Measurements from ENCODE around the gene FRMD8. TPM values are rescaled to one million over a fixed set of nuclear protein-coding genes. Genes with fewer than 3 reads are reported as not detected.

The FRMD8 gene
- total RNA-seq, 4 donors from 2014 or later = 32.5 to 44.7 (median 40.3) TPM

DNA sequence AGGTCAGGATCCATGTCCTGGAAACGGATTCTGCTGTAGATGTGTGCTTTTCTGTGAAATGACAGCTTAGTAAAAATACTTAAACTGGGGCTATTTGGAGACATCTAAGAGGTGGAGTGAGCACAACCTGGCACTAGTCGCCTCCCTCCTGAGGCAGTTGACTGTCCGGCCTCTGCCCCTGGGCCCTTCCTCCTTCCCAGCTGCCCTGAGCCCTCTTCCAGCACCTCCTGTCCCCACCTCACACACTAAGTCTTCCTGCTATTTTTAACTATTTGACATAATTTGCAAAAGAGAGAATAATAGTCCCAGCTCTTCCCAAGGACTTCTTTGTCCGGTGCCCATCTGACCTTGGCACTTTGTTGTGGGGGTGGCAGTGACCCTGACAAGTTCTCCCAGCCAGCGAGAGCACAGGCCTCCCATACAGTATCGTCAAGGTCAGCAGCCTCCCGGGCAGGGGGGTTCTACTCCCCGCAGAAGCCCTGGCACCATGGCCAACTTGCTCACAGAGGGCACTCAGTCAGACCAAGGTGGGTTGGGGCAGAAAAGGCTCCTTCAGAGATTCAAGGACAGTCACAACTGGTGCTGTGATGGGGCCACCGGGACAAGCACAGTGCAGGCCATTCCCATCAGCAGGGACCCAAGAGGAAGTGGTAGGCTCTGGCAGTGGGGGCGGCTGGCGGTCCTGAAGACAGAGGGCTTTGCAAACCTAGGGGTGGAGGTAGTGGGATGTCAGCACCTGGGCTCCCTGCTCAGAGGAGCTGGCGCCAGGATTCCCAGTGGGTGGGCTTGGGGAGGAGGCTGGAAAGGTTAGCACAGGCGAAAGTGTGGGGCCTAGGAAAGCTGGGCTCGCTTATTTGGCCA lies 30.6 kb downstream of the FRMD8 start:
- TF ChIP-seq, protein P1, sequence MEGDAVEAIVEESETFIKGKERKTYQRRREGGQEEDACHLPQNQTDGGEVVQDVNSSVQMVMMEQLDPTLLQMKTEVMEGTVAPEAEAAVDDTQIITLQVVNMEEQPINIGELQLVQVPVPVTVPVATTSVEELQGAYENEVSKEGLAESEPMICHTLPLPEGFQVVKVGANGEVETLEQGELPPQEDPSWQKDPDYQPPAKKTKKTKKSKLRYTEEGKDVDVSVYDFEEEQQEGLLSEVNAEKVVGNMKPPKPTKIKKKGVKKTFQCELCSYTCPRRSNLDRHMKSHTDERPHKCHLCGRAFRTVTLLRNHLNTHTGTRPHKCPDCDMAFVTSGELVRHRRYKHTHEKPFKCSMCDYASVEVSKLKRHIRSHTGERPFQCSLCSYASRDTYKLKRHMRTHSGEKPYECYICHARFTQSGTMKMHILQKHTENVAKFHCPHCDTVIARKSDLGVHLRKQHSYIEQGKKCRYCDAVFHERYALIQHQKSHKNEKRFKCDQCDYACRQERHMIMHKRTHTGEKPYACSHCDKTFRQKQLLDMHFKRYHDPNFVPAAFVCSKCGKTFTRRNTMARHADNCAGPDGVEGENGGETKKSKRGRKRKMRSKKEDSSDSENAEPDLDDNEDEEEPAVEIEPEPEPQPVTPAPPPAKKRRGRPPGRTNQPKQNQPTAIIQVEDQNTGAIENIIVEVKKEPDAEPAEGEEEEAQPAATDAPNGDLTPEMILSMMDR (IDR thresholded peaks at IDR 0.05; ENCODE audit: low read depth) = no peak

DNA sequence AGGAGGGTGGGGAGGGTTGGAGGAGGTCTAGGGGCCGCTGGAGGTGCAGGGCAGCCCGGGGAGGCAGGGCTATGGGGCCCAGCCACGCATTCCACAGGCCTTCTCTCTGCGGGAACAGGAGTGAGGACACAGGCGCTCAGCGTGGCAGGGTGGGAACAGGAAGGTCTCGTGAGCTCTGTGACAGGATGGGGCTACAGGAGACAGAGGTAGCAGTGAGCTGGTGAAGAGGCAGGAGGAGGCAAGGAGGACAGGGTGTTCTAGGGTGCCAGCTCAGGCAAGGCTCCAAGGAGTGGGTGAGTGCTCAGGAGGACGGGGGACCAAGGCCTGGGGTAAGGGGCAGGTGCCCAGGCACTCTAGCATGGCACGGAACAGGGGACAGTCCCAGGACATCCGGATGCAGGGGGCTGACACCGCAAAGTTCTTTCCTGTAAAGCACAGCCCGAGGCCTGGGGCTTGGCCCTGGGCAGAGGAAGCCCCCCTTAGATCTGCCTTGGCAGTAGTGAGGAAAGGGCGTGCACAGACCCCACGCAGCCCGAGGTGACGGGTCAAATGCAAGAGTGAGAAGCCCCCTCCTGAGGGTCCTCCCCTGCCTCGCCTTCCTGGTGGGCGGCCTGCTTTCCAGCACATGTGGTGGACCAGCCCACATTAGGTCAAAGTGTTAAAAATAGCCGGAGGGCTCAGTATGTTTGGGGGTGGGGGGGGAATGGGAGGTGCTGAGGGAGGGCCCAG lies 31.4 kb downstream of the FRMD8 start:
- TF ChIP-seq, protein P1 (IDR thresholded peaks at IDR 0.05; ENCODE audit: low read depth) = no peak

DNA sequence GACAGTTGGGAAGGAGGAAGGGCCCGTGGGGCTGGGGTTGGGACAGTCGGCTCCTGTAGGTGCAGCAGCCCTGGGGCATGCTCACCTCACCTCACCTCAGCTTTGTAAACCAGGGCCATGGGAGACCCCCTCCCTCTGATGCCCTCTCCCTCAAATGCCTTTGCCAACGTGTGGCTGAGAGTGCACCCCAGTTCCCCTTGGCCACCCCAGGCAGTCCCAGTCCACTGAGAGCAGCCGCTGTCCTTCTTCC lies 31.9 kb downstream of the FRMD8 start:
- TF ChIP-seq, protein P1 (IDR thresholded peaks at IDR 0.05; ENCODE audit: low read depth) = no peak

DNA sequence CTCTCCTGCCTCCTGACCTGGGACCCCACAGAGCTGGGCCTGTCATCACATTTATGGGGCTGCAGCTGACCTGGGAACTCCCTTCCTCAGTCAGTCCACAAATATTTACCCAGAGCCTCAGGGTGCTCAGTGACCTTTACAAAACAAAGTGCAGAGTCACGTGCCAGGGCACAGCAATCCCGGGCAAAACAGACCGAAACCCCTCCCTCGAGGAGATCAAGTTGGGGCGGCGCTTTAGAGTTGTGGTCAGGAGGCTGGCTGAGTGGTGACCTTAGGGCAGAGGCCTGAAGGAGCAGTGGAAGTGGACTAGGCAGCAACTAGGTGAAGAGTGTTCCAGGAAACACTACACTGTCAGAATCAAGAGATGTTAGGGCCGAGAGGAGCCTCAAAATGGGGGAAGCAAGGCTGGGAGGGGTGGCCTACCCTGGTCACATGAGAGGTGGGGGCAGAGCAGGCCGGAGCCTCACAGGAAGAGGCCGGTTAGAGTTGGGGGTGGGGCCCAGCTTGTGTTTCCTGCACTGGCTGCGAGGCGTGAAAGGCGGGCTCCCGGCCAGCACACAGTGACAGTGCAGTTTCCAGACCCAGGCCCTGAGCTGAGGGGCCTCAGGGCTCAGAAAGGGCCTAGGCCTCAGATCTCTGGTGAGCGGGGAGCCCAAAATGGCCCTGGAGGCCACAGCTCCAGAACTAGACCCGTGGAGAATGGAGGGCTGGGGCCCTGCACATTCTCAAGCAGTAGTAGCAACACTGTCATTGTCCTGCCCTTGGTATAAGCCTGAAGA lies 32.4 kb downstream of the FRMD8 start:
- TF ChIP-seq, protein P1 (IDR thresholded peaks at IDR 0.05; ENCODE audit: low read depth) = no peak

DNA sequence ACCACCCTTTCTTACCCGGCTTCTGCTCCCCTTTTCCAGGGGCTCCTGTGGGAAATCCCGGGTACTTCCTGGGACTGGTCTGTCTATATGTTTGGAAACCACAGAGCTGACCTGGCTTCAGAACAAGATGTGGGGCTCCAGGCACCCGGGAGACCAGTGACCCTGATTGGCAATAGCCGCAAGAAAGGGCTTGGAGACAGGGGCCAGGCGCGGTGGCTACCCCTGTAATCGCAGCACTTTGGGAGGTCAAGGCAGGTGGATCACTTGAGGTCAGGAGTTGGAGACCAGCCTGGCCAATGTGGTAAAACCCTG lies 33.0 kb downstream of the FRMD8 start:
- TF ChIP-seq, protein P1 (IDR thresholded peaks at IDR 0.05; ENCODE audit: low read depth) = no peak

DNA sequence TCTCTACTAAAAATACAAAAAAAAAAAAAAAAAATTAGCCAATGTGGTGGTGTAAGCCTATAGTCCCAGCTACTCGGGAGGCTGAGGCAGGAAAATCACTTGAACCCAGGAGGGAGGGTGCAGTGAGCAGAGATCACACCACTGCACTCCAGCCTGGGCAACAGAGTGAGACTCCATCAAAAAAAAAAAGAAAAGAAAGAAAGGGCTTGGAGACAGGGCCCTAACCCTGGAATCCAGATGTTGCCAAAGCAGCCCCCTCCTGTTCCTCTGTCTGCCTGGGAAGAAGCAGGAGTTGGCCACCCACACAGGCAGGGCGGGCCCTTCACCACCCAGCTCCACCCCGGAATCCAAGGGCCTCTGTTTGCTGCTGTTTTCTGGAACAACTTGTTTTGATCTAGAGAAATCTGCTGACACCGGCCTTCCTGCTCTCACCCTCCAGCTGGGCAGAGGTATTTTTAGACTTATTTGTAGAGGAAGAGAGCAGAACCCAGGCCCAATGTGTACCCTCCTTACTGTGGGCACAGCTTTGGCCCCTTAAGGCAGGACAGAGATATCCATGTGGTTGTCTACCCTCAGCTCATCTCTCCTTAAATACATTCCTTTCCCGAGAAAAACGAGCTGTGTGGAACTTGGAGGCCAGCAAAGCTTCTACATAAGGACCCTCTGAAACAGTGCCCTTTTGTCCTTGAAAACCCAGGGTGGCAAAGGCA lies 33.5 kb downstream of the FRMD8 start:
- TF ChIP-seq, protein P1 (IDR thresholded peaks at IDR 0.05; ENCODE audit: low read depth) = no peak
